Stimulated activated effector memory CD8-positive, alpha-beta T cell treated with anti-CD3 and anti-CD28 coated beads, Interleukin-12 subunit alpha, Interleukin-12 subunit beta, amount 100 ng/mL, for 72 hours (primary cell): ENCODE results near the gene NADK.

Experiments
- ATAC-seq: fragments of 150-1000 bp; cut with Tn5 transposase; 2 replicates; pipeline ENCODE4 v1.10.0; 2021
- DNase-seq, 2 donors: peaks; one replicate each; pipeline ENCODE4 v3.0.0; 2021 to 2022; ENCODE audit warnings: low spot score in 2 of 2
- H3K27ac Mint-ChIP-seq: one replicate; pipeline ENCODE4 v1.8.0; 2022; ENCODE audit warnings: mild to moderate bottlenecking, mixed read lengths
- H3K36me3 Mint-ChIP-seq: one replicate; pipeline ENCODE4 v1.8.0; 2022; ENCODE audit warnings: mild to moderate bottlenecking, mixed read lengths
- H3K4me1 Mint-ChIP-seq: one replicate; pipeline ENCODE4 v1.8.0; 2022; ENCODE audit warnings: mixed read lengths
- H3K4me3 Mint-ChIP-seq: one replicate; pipeline ENCODE4 v1.8.0; 2022; ENCODE audit warnings: mild to moderate bottlenecking, mixed read lengths
- H3K9me3 Mint-ChIP-seq: one replicate; pipeline ENCODE4 v1.8.0; 2022; ENCODE audit warnings: mixed read lengths

The NADK gene

GRCh38 chr1:1796466-1796865 lies 18.2 kb upstream of the NADK start:
- ATAC-seq (no peak), DNase-seq (no peak)
- Mint-ChIP-seq H3K4me1 (peaks cover 40% of the 10 kb centered on the region), H3K9me3 (no peaks in the 10 kb centered on the region), H3K36me3 (peaks cover 100% of the 10 kb centered on the region), H3K4me3 (no peak overlapping the region), H3K27ac (peak overlapping the region; percentile 64)

- no peak for DNase-seq
- H3K36me3 Mint-ChIP-seq, result peaks cover 100% of the 10 kb centered on the region
- H3K9me3 Mint-ChIP-seq, result no peaks in the 10 kb centered on the region
- H3K4me3 Mint-ChIP-seq, result no peak overlapping the region
- no peak for ATAC-seq
- H3K27ac Mint-ChIP-seq, result peak overlapping the region; percentile 69
- H3K4me1 Mint-ChIP-seq, result peaks cover 32% of the 10 kb centered on the region
Measured at GRCh38 chr1:1794999-1795398, 16.7 kb upstream of the NADK start.

GRCh38 chr1:1793481-1794244 lies 15.4 kb upstream of the NADK start:
- no peaks in the 10 kb centered on the region for H3K9me3 Mint-ChIP-seq
- H3K27ac Mint-ChIP-seq, result peak overlapping the region; percentile 40
- ATAC-seq (no peak), DNase-seq (no peak)
- peaks cover 100% of the 10 kb centered on the region for H3K36me3 Mint-ChIP-seq
- H3K4me3 Mint-ChIP-seq, result no peak overlapping the region
- H3K4me1 Mint-ChIP-seq, result peaks cover 24% of the 10 kb centered on the region

- ATAC-seq (no peak), DNase-seq (no peak)
- peak overlapping the region; percentile 16 for H3K27ac Mint-ChIP-seq
- no peak overlapping the region for H3K4me3 Mint-ChIP-seq
- no peaks in the 10 kb centered on the region for H3K9me3 Mint-ChIP-seq
- peaks cover 100% of the 10 kb centered on the region for H3K36me3 Mint-ChIP-seq
- H3K4me1 Mint-ChIP-seq, result peaks cover 7% of the 10 kb centered on the region
Measured at GRCh38 chr1:1788646-1789431, 10.6 kb upstream of the NADK start.

GRCh38 chr1:1788136-1788535 lies 9.9 kb upstream of the NADK start:
- Mint-ChIP-seq H3K9me3 (no peaks in the 10 kb centered on the region), H3K27ac (no peak overlapping the region), H3K36me3 (peaks cover 100% of the 10 kb centered on the region), H3K4me3 (no peak overlapping the region), H3K4me1 (peaks cover 6% of the 10 kb centered on the region)
- ATAC-seq (no peak), DNase-seq (no peak)

- ATAC-seq, result no peak
- H3K27ac Mint-ChIP-seq, result no peak overlapping the region
Measured at GRCh38 chr1:1786836-1787605, 8.8 kb upstream of the NADK start.

GRCh38 chr1:1785666-1786065 lies 7.4 kb upstream of the NADK start:
- ATAC-seq, result no peak
- Mint-ChIP-seq H3K4me1 (peaks cover 25% of the 10 kb centered on the region), H3K4me3 (no peak overlapping the region), H3K36me3 (peaks cover 88% of the 10 kb centered on the region), H3K9me3 (no peaks in the 10 kb centered on the region), H3K27ac (no peak overlapping the region)
- DNase-seq, result no peak

More at GRCh38 chr1:1786836-1787605, 8.8 kb upstream of the NADK start:
- Mint-ChIP-seq H3K4me3 (no peak overlapping the region), H3K4me1 (peaks cover 12% of the 10 kb centered on the region), H3K36me3 (peaks cover 97% of the 10 kb centered on the region), H3K9me3 (no peaks in the 10 kb centered on the region)
- DNase-seq, result no peak

GRCh38 chr1:1784933-1785332 lies 6.7 kb upstream of the NADK start:
- H3K27ac Mint-ChIP-seq, result peak overlapping the region; percentile 55
- no peak for DNase-seq
- H3K36me3 Mint-ChIP-seq, result peaks cover 88% of the 10 kb centered on the region
- no peak for ATAC-seq
- peaks cover 32% of the 10 kb centered on the region for H3K4me1 Mint-ChIP-seq
- H3K4me3 Mint-ChIP-seq, result no peak overlapping the region
- H3K9me3 Mint-ChIP-seq, result no peaks in the 10 kb centered on the region

GRCh38 chr1:1783320-1783719 lies 5.0 kb upstream of the NADK start:
- Mint-ChIP-seq H3K27ac (peak overlapping the region; percentile 93), H3K4me3 (peak overlapping the region; percentile 50), H3K9me3 (no peaks in the 10 kb centered on the region), H3K4me1 (peaks cover 42% of the 10 kb centered on the region), H3K36me3 (peaks cover 73% of the 10 kb centered on the region)
- no peak for DNase-seq
- no peak for ATAC-seq

- H3K4me1 Mint-ChIP-seq, result peaks cover 42% of the 10 kb centered on the region
- no peak for ATAC-seq
- H3K9me3 Mint-ChIP-seq, result no peaks in the 10 kb centered on the region
- H3K36me3 Mint-ChIP-seq, result peaks cover 66% of the 10 kb centered on the region
- peak overlapping the region; percentile 50 for H3K4me3 Mint-ChIP-seq
- peak; percentile 13 to 64 for DNase-seq
- H3K27ac Mint-ChIP-seq, result peak overlapping the region; percentile 93
Measured at GRCh38 chr1:1782399-1783221, 4.3 kb upstream of the NADK start.

GRCh38 chr1:1781526-1781903 lies 3.2 kb upstream of the NADK start:
- DNase-seq (no peak), ATAC-seq (no peak)
- no peaks in the 10 kb centered on the region for H3K9me3 Mint-ChIP-seq
- peak overlapping the region; percentile 93 for H3K27ac Mint-ChIP-seq
- H3K4me1 Mint-ChIP-seq, result peaks cover 50% of the 10 kb centered on the region
- H3K4me3 Mint-ChIP-seq, result peak overlapping the region; percentile 72
- H3K36me3 Mint-ChIP-seq, result peaks cover 60% of the 10 kb centered on the region

- Mint-ChIP-seq H3K27ac (peak overlapping the region; percentile 93), H3K36me3 (peaks cover 59% of the 10 kb centered on the region), H3K9me3 (no peaks in the 10 kb centered on the region), H3K4me3 (peak overlapping the region; percentile 72), H3K4me1 (peaks cover 56% of the 10 kb centered on the region)
- DNase-seq (no peak), ATAC-seq (no peak)
Measured at GRCh38 chr1:1780598-1781525, 2.6 kb upstream of the NADK start.

GRCh38 chr1:1779691-1780597 lies 1.7 kb upstream of the NADK start:
- Mint-ChIP-seq H3K36me3 (peaks cover 51% of the 10 kb centered on the region), H3K9me3 (no peaks in the 10 kb centered on the region), H3K27ac (peak overlapping the region; percentile 93), H3K4me3 (peak overlapping the region; percentile 72), H3K4me1 (peaks cover 63% of the 10 kb centered on the region)
- DNase-seq, result peak; percentile 38 to 83
- peak; percentile 73 for ATAC-seq
